Measurements from ENCODE around the gene ROBO1.

Gene ROBO1

GRCh38 chr3:79019137-79019923, 748.5 kb downstream of the ROBO1 start:
- H3K4me3 ChIP-seq (ENCODE audit: low read depth, low read length) = peak overlapping the region; percentile 73
- no peak for TF ChIP-seq CTCF (IDR thresholded peaks at IDR 0.05; ENCODE audit: low read depth, low read length, missing control alignments)
- peak; percentile 84 for DNase-seq (ENCODE audit: low read depth)
- in situ Hi-C loops (cut with HindIII; ENCODE audit: low sequenced_read_pairs) = no loop called here

- DNase-seq (ENCODE audit: low read depth) = no peak
- in situ Hi-C loops (cut with HindIII; ENCODE audit: low sequenced_read_pairs) = no loop called here
- H3K4me3 ChIP-seq (ENCODE audit: low read depth, low read length) = peak overlapping the region; percentile 73
- TF ChIP-seq CTCF (IDR thresholded peaks at IDR 0.05; ENCODE audit: low read depth, low read length, missing control alignments) = peak; percentile 22
Measured at GRCh38 chr3:79018671-79019136, 749.1 kb downstream of the ROBO1 start.

GRCh38 chr3:79018265-79018664, 749.5 kb downstream of the ROBO1 start:
- in situ Hi-C loops (cut with HindIII; ENCODE audit: low sequenced_read_pairs) = no loop called here
- no peak for TF ChIP-seq CTCF (IDR thresholded peaks at IDR 0.05; ENCODE audit: low read depth, low read length, missing control alignments)
- H3K4me3 ChIP-seq (ENCODE audit: low read depth, low read length) = peak overlapping the region; percentile 73
- DNase-seq (ENCODE audit: low read depth) = no peak

- peak overlapping the region; percentile 73 for H3K4me3 ChIP-seq (ENCODE audit: low read depth, low read length)
- no peak for TF ChIP-seq CTCF (IDR thresholded peaks at IDR 0.05; ENCODE audit: low read depth, low read length, missing control alignments)
- no peak for DNase-seq (ENCODE audit: low read depth)
- in situ Hi-C loops (cut with HindIII; ENCODE audit: low sequenced_read_pairs) = no loop called here
Measured at GRCh38 chr3:79016587-79017376, 751.0 kb downstream of the ROBO1 start.

DNA sequence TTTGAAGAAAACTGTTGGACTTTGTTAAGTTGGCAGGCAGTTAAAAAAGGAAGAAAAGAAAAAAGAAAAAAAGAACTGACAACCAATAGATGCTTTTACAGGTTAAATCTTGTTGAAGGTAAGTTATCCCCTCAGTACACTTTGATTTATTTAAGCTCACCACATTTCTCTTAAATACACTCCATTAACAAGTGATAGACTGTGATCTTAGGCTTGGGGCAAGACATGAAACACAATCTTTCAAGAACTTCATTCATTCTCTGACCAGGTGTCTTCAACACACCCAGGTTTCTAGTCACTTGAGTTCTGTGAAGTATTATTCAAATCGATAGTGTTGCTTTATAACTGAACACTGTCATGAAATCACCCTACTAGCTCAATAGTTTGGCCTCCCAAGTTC, 751.9 kb downstream of the ROBO1 start:
- peak overlapping the region; percentile 73 for H3K4me3 ChIP-seq (ENCODE audit: low read depth, low read length)
- no peak for DNase-seq (ENCODE audit: low read depth)
- no peak for TF ChIP-seq CTCF (IDR thresholded peaks at IDR 0.05; ENCODE audit: low read depth, low read length, missing control alignments)
- in situ Hi-C loops (cut with HindIII; ENCODE audit: low sequenced_read_pairs) = no loop called here

DNA sequence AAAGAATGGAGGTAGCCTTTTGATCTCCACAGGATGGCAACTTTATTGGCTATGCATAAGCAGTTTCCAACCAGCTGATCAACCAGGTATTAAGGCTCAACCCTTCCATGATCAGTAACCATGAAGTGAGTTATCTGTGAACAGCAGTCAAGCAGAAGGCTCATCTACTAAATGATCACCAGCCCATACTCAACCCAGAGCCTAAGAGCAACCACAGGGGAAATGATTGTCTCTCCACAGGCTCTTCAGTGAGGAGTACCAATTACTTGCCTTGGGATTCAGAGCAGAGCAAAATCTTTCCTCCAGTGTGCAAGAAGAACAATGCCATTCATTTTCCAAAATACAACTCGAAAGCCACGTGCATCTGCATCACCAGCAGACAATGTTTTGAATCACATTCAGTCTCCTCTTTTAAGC, 754.8 kb downstream of the ROBO1 start:
- H3K4me3 ChIP-seq (ENCODE audit: low read depth, low read length) = no peak overlapping the region
- no peak for DNase-seq (ENCODE audit: low read depth)
- no peak for TF ChIP-seq CTCF (IDR thresholded peaks at IDR 0.05; ENCODE audit: low read depth, low read length, missing control alignments)
- in situ Hi-C loops (cut with HindIII; ENCODE audit: low sequenced_read_pairs) = no loop called here
